SK-N-SH (cell line): ENCODE results near the gene CCDC102B. TPM values are rescaled to one million over a fixed set of nuclear protein-coding genes. Genes with fewer than 3 reads are reported as not detected.
A peak's percentile ranks its signal among the peaks of the same experiment; 100 is the strongest.
"Not testable (repeated sequence)": the region's sequence is repeated elsewhere in the genome, so short reads cannot be mapped to it uniquely, and the experiment has no call there.

Experiments
- CTCF ChIA-PET: fragments of 300-600, 350-600 bp; formaldehyde crosslinking; extraction: SDS; loops from one replicate; lab custom pipeline; 2021; lab: Yijun Ruan, JAX
- POLR2A ChIA-PET: fragments of 350-600 bp; sonication (Branson Sonifier 250); formaldehyde crosslinking; extraction: SDS; loops from one replicate; lab custom pipeline; 2020; ENCODE audit warnings: antibody characterized with exemption, inconsistent platforms; lab: Yijun Ruan, JAX
- DNase-seq: peaks from one replicate; pipeline ENCODE4 v3.0.0; 2012
- H2AFZ ChIP-seq: fragments of 200-600 bp; sonication (generic); 2 replicates; pipeline ENCODE4 v1.8.1; 2016; ENCODE audit warnings: antibody characterized with exemption, mild to moderate bottlenecking, low read depth
- H3F3A ChIP-seq: fragments of 200-600 bp; sonication (generic); replicated peaks from 2 replicates; pipeline ENCODE3; 2016; ENCODE audit warnings: antibody characterized with exemption, mild to moderate bottlenecking; ENCODE audit not compliant: insufficient read depth
- H3K27ac ChIP-seq, 2 experiments: fragments of 200-500 bp in 1 of 2; fragments of 200-600 bp in 1 of 2; sonication (Bioruptor generic) in 1 of 2; sonication (generic), shearing (Covaris generic) in 1 of 2; 2 replicates each; pipeline versions ENCODE4 v1.5.1 to v1.6.1; 2014 to 2016; ENCODE audit warnings: low read depth in 2 of 2, inconsistent platforms in 1 of 2, low read length in 1 of 2, mild to moderate bottlenecking in 1 of 2, mixed read lengths in 1 of 2
- H3K27me3 ChIP-seq: fragments of 200-600 bp; sonication (generic), shearing (Covaris generic); 2 replicates; pipeline ENCODE4 v1.6.1; 2016; ENCODE audit warnings: mixed run types; ENCODE audit not compliant: insufficient read depth
- H3K36me3 ChIP-seq, 2 experiments: fragments of 200-500 bp in 1 of 2; fragments of 200-600 bp in 1 of 2; sonication (Bioruptor generic) in 1 of 2; sonication (generic) in 1 of 2; replicated peaks in 1 of 2; 2 replicates each; pipeline versions ENCODE3 to v1.5.1; 2014 to 2016; ENCODE audit warnings: low read length in 1 of 2, mild to moderate bottlenecking in 1 of 2; ENCODE audit not compliant: insufficient read depth in 2 of 2, control insufficient read depth in 1 of 2
- H3K4me1 ChIP-seq, 2 experiments: fragments of 200-500 bp in 1 of 2; fragments of 200-600 bp in 1 of 2; sonication (Bioruptor generic) in 1 of 2; sonication (generic), shearing (Covaris generic) in 1 of 2; 2 replicates each; pipeline versions ENCODE4 v1.5.1 to v1.6.1; 2014 to 2016; ENCODE audit warnings: low read depth in 1 of 2, low read length in 1 of 2, mixed run types in 1 of 2; ENCODE audit not compliant: insufficient read depth in 2 of 2, control insufficient read depth in 1 of 2
- H3K4me2 ChIP-seq: fragments of 200-600 bp; sonication (generic), shearing (Covaris generic); 2 replicates; pipeline ENCODE4 v1.6.1; 2017; ENCODE audit warnings: mixed run types
- H3K4me3 ChIP-seq, 2 experiments: fragments of 200-500 bp in 1 of 2; fragments of 200-600 bp in 1 of 2; sonication (Bioruptor generic) in 1 of 2; sonication (generic), shearing (Covaris generic) in 1 of 2; 2 replicates each; pipeline versions ENCODE4 v1.5.1 to v1.8.1; 2014 to 2016; ENCODE audit warnings: low read depth in 2 of 2, inconsistent platforms in 1 of 2, low read length in 1 of 2, mild to moderate bottlenecking in 1 of 2, mixed read lengths in 1 of 2, moderate library complexity in 1 of 2
- H3K79me2 ChIP-seq: fragments of 200-600 bp; sonication (generic); 2 replicates; pipeline ENCODE4 v1.8.1; 2017; ENCODE audit warnings: mild to moderate bottlenecking; ENCODE audit not compliant: insufficient read depth
- H3K9ac ChIP-seq: fragments of 200-600 bp; sonication (generic); 2 replicates; pipeline ENCODE4 v1.6.1; 2017; ENCODE audit warnings: mixed run types
- H3K9me2 ChIP-seq: fragments of 200-600 bp; sonication (generic); 2 replicates; pipeline ENCODE4 v1.6.1; 2017; ENCODE audit warnings: mixed run types
- H3K9me3 ChIP-seq: fragments of 200-600 bp; sonication (generic); 2 replicates; pipeline ENCODE4 v1.6.1; 2017; ENCODE audit warnings: mixed run types, mild to moderate bottlenecking, moderate library complexity
- H4K20me1 ChIP-seq: fragments of 200-600 bp; sonication (generic); 2 replicates; pipeline ENCODE4 v1.6.1; 2017; ENCODE audit warnings: mild to moderate bottlenecking, mixed run types; ENCODE audit not compliant: insufficient read depth
- MXI1 ChIP-seq: IDR thresholded peaks from 2 replicates; pipeline ENCODE4 v1.6.1; 2012; ENCODE audit warnings: mild to moderate bottlenecking, low read depth, low read length, improper control_type of control experiment
- POLR2AphosphoS5 ChIP-seq: IDR thresholded peaks from 2 replicates; pipeline ENCODE4 v1.6.1; 2012; ENCODE audit warnings: low read depth, low read length
- RAD21 ChIP-seq: IDR thresholded peaks from 2 replicates; pipeline ENCODE4 v1.6.1; 2012; ENCODE audit warnings: mild to moderate bottlenecking, low read length
- RCOR1 ChIP-seq: fragments of 150-350 bp; IDR thresholded peaks from 2 replicates; pipeline ENCODE4 v1.6.1; 2017; ENCODE audit warnings: antibody characterized with exemption, low read length
- RXRA ChIP-seq: IDR thresholded peaks from 2 replicates; pipeline ENCODE4 v1.4.0; 2012; ENCODE audit warnings: low read depth, mild to moderate bottlenecking, borderline replicate concordance
- TCF12 ChIP-seq: IDR thresholded peaks from 2 replicates; pipeline ENCODE4 v1.4.0; 2012
- ZBTB33 ChIP-seq: IDR thresholded peaks from 2 replicates; pipeline ENCODE4 v1.4.0; 2012; ENCODE audit warnings: low read depth, borderline replicate concordance
- WGBS: methylation state at CpG from one replicate; pipeline ENCODE4 v1.1.6; 2017; ENCODE audit warnings: low lambda C conversion rate; 5-methylcytosine and 5-hydroxymethylcytosine counted together
- polyA plus RNA-seq, 3 experiments: library from polyadenylated mRNA; depleted of rRNA; stranded (reverse); fragments of >200 nt; gene quantifications; 2 replicates each; pipeline ENCODE4 v1.2.3, GENCODE V29; 2012
- TF ChIP-seq, protein P1 (sequence below): fragments of 200-600 bp; sonication (generic); IDR thresholded peaks from 2 replicates; pipeline ENCODE4 v1.6.1; 2017; ENCODE audit warnings: antibody characterized with exemption, mild to moderate bottlenecking, moderate library complexity

The CCDC102B gene
- polyA plus RNA-seq, 1 of the 3 experiments (the other 2 are of a cell fraction) = 2.0 TPM

GRCh38 chr18:69000366-69000765 lies 202.5 kb downstream of the CCDC102B start:
- WGBS = 79% methylated on average over 1 of the region's 1 CpG
- Histone ChIP-seq H3F3A (no peaks in the 10 kb centered on the region), H3K27me3 (no peaks in the 10 kb centered on the region), H2AFZ (no peak overlapping the region), H3K36me3 (no peaks in the 10 kb centered on the region), H4K20me1 (no peaks in the 10 kb centered on the region)
- ChIA-PET CTCF (no interaction called here), POLR2A (no interaction called here)
- TF ChIP-seq ZBTB33 (no peak), POLR2AphosphoS5 (no peak), TCF12 (no peak), RXRA (no peak)
- TF ChIP-seq, all 33 proteins: peak for 0
- no peak for DNase-seq
- Histone ChIP-seq H3K79me2 (no peaks in the 10 kb centered on the region), H3K9ac (no peak overlapping the region), H3K4me1 (no peaks in the 10 kb centered on the region; a peak in 1 of 4 replicates), H3K9me2 (no peaks in the 10 kb centered on the region), H3K9me3 (no peaks in the 10 kb centered on the region), H3K4me3 (no peak overlapping the region), H3K27ac (no peak overlapping the region), H3K4me2 (no peak overlapping the region)

DNA sequence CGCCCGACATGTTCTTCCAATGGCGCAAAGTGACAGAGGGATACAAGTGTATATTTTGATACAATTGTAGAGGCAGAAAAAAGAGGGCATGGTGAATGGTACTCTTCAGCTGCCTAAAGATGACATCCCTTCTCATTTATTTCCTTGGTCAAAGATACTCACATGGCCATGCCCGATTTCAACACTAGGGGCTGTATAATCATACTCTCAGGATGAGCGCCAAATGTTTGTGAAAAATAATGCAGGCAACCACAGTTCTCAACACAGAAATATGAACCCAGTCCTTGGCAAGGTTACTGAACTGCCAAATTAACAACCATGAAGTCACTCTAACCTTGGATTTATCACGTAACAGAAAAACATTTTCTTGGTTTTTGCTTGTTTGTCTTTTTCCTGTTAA lies 204.4 kb downstream of the CCDC102B start:
- Histone ChIP-seq H3K4me1 (no peaks in the 10 kb centered on the region; a peak in 1 of 4 replicates), H3F3A (no peaks in the 10 kb centered on the region), H3K79me2 (no peaks in the 10 kb centered on the region), H3K9ac (no peak overlapping the region), H3K27me3 (no peaks in the 10 kb centered on the region), H4K20me1 (no peaks in the 10 kb centered on the region), H3K27ac (no peak overlapping the region), H3K4me2 (no peak overlapping the region), H3K9me3 (no peaks in the 10 kb centered on the region), H3K4me3 (no peak overlapping the region; a peak in 1 of 4 replicates), H2AFZ (no peak overlapping the region; the same call in 1 of the 2 replicates)
- CTCF ChIA-PET = interaction anchor here (0.6 to 0.7 kb wide), 2 partner anchors 10 to 17 kb away, joined by 3 read pairs; no protein-coding TSS in a partner anchor
- WGBS = 91% methylated on average over 6 of the region's 6 CpGs
- peak; percentile 4 for DNase-seq
- TF ChIP-seq, protein P1, sequence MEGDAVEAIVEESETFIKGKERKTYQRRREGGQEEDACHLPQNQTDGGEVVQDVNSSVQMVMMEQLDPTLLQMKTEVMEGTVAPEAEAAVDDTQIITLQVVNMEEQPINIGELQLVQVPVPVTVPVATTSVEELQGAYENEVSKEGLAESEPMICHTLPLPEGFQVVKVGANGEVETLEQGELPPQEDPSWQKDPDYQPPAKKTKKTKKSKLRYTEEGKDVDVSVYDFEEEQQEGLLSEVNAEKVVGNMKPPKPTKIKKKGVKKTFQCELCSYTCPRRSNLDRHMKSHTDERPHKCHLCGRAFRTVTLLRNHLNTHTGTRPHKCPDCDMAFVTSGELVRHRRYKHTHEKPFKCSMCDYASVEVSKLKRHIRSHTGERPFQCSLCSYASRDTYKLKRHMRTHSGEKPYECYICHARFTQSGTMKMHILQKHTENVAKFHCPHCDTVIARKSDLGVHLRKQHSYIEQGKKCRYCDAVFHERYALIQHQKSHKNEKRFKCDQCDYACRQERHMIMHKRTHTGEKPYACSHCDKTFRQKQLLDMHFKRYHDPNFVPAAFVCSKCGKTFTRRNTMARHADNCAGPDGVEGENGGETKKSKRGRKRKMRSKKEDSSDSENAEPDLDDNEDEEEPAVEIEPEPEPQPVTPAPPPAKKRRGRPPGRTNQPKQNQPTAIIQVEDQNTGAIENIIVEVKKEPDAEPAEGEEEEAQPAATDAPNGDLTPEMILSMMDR = peak; percentile 39; the same call in 1 of the 2 replicates
- TF ChIP-seq RCOR1 (no peak), MXI1 (no peak), RAD21 (0 out of 2 replicates have a peak, but pooled peaks have one; percentile 11)
- TF ChIP-seq, all 33 proteins: peak for 2
- POLR2A ChIA-PET = no interaction called here
- Histone ChIP-seq H3K36me3 (no peaks in the 10 kb centered on the region), H3K9me2 (no peaks in the 10 kb centered on the region)

- WGBS = 95% methylated on average over 4 of the region's 4 CpGs
- H3K4me2 ChIP-seq, H3K4me1 ChIP-seq, H4K20me1 ChIP-seq, H3K9me3 ChIP-seq, H3K9ac ChIP-seq, POLR2A ChIA-PET, H2AFZ ChIP-seq, H3K79me2 ChIP-seq, H3K4me3 ChIP-seq, H3F3A ChIP-seq, H3K9me2 ChIP-seq, H3K27ac ChIP-seq, H3K27me3 ChIP-seq, DNase-seq, H3K36me3 ChIP-seq: not testable (repeated sequence)
- CTCF ChIA-PET = interaction anchor here (0.6 kb wide), 1 partner anchor 893 kb away, joined by 3 read pairs; no protein-coding TSS in a partner anchor
These were observed 208.3 kb downstream of the CCDC102B start for GRCh38 chr18:69006212-69006611.
